Measurements from ENCODE around the gene IFNA10.
"Not testable (repeated sequence)": the region's sequence is repeated elsewhere in the genome, so short reads cannot be mapped to it uniquely, and the experiment has no call there.

The IFNA10 gene

DNA sequence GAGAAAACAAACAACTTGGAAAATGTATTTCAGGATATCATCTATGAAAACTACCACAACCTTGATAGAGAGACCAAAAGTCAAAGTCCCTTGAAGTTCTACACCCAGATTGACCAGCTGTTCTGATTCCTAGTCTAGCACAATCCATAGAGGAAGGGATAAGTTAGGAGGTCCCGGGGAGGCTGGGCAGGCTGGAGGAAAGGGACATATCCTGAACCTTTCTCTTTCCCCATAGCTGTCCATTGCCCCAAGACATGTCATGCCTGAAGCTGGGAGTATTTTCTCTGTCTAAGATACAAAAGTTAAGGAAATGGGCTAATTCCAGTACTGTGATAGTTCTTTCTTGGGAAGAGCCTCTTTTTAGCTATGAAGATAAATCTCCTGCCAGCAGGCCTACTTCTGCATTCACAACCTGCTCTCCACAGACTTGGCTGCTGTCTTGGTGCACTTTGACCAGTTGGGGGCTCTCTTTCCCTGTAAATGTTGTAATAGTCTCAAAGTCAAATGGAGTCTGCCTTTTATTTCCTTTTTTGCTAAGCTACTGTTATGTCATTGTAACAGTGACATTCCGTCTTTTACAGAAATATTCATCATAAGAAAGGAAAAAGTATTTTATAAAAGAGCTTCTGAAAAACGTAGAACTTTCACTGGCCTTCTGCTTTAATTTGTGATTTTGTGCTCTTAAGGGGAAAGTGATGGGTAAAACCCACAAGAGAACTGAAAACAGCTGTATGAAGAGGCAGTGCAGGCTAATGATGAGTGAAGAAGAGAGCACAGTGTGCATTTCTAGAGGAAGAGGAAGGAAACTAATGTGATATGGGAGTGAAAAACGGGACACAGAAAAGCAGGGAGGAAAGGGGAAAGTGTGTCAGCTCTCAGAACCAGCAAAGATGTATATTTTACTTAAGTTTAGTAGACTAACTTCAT lies 23.9 kb downstream of the IFNA10 start:
- not testable (repeated sequence) for H3K9ac ChIP-seq (ENCODE audit: low read length); H2AFZ ChIP-seq (ENCODE audit: low read length); H3K9me2 ChIP-seq (ENCODE audit: low read depth, low read length); H3K4me2 ChIP-seq (ENCODE audit: low read length); H3K9me3 ChIP-seq (ENCODE audit: low read length); H3K36me3 ChIP-seq (ENCODE audit: insufficient read depth, low read length); H3K79me2 ChIP-seq (ENCODE audit: insufficient read depth, low read length); H3F3A ChIP-seq (ENCODE audit: insufficient read depth, low read length); H4K20me1 ChIP-seq (ENCODE audit: insufficient read depth, low read length); H3K4me1 ChIP-seq (ENCODE audit: insufficient read depth, low read length, severe bottlenecking); H3K4me3 ChIP-seq (ENCODE audit: low read depth, low read length, poor library complexity, severe bottlenecking); H3K27ac ChIP-seq (ENCODE audit: low read depth, low read length, poor library complexity, severe bottlenecking); H3K27me3 ChIP-seq (ENCODE audit: insufficient read depth, low read length)
- TF ChIP-seq, protein P1, sequence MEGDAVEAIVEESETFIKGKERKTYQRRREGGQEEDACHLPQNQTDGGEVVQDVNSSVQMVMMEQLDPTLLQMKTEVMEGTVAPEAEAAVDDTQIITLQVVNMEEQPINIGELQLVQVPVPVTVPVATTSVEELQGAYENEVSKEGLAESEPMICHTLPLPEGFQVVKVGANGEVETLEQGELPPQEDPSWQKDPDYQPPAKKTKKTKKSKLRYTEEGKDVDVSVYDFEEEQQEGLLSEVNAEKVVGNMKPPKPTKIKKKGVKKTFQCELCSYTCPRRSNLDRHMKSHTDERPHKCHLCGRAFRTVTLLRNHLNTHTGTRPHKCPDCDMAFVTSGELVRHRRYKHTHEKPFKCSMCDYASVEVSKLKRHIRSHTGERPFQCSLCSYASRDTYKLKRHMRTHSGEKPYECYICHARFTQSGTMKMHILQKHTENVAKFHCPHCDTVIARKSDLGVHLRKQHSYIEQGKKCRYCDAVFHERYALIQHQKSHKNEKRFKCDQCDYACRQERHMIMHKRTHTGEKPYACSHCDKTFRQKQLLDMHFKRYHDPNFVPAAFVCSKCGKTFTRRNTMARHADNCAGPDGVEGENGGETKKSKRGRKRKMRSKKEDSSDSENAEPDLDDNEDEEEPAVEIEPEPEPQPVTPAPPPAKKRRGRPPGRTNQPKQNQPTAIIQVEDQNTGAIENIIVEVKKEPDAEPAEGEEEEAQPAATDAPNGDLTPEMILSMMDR (IDR thresholded peaks at IDR 0.05; ENCODE audit: low read length), result peak; percentile 66

DNA sequence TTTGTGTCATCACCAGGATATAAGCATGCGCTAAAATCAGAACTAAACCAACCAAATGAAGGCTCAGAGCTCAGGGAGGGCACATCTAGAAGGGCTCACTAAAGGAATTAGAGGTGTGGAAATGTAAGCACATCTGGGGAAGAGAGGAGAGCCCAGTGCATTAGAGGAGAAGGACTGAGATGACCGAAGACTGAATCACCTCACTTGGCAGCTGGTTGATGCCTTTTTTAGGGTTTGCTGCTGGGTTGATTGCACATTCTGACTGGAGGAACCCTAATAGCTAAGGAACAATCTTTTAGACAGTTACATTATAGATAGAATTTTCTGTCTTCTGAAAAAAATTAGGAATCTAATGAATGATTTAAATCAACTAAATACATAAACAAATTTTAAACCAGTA lies 32.3 kb downstream of the IFNA10 start:
- Histone ChIP-seq H3K4me2 (ENCODE audit: low read length) (no peak overlapping the region), H3K79me2 (ENCODE audit: insufficient read depth, low read length) (no peaks in the 10 kb centered on the region), H3K9me3 (ENCODE audit: low read length) (no peaks in the 10 kb centered on the region), H3K4me1 (ENCODE audit: insufficient read depth, low read length, severe bottlenecking) (no peaks in the 10 kb centered on the region), H3K27ac (ENCODE audit: low read depth, low read length, poor library complexity, severe bottlenecking) (no peak overlapping the region), H3K27me3 (ENCODE audit: insufficient read depth, low read length) (no peaks in the 10 kb centered on the region), H3K9me2 (ENCODE audit: low read depth, low read length) (no peaks in the 10 kb centered on the region), H3K4me3 (ENCODE audit: low read depth, low read length, poor library complexity, severe bottlenecking) (no peak overlapping the region), H3K36me3 (ENCODE audit: insufficient read depth, low read length) (no peaks in the 10 kb centered on the region), H3F3A (ENCODE audit: insufficient read depth, low read length) (no peaks in the 10 kb centered on the region), H3K9ac (ENCODE audit: low read length) (no peak overlapping the region), H2AFZ (ENCODE audit: low read length) (no peak overlapping the region), H4K20me1 (ENCODE audit: insufficient read depth, low read length) (no peaks in the 10 kb centered on the region)
- no peak for TF ChIP-seq EZH2 (IDR thresholded peaks at IDR 0.05; ENCODE audit: borderline replicate concordance, low read length)
- TF ChIP-seq, protein P1 (IDR thresholded peaks at IDR 0.05; ENCODE audit: low read length), result no peak

DNA sequence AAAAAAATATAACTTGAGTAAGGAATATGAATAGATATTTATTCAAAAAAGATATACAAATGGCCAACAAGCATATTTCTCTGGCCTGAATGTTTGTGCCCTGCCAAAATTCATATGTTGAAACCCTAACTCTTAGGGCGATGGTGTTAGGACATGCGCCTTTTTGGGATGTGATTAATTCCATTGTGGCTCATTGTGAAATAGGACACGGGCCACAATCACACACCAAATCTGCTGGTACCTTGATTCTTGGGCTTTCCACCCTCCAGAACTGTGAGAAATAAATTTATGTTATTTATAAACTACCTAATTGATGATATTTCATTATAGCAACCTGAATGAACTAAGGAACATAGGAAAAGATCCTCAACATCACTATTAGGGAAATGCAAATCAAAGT lies 34.8 kb downstream of the IFNA10 start:
- Histone ChIP-seq H3K27me3 (ENCODE audit: insufficient read depth, low read length) (no peaks in the 10 kb centered on the region), H3K4me3 (ENCODE audit: low read depth, low read length, poor library complexity, severe bottlenecking) (no peak overlapping the region), H2AFZ (ENCODE audit: low read length) (no peak overlapping the region), H3K9me2 (ENCODE audit: low read depth, low read length) (no peaks in the 10 kb centered on the region), H3K4me2 (ENCODE audit: low read length) (no peak overlapping the region), H3K4me1 (ENCODE audit: insufficient read depth, low read length, severe bottlenecking) (no peaks in the 10 kb centered on the region), H3K79me2 (ENCODE audit: insufficient read depth, low read length) (no peaks in the 10 kb centered on the region), H3K9ac (ENCODE audit: low read length) (no peak overlapping the region), H3K36me3 (ENCODE audit: insufficient read depth, low read length) (no peaks in the 10 kb centered on the region), H3K27ac (ENCODE audit: low read depth, low read length, poor library complexity, severe bottlenecking) (no peak overlapping the region), H3F3A (ENCODE audit: insufficient read depth, low read length) (no peaks in the 10 kb centered on the region), H3K9me3 (ENCODE audit: low read length) (no peaks in the 10 kb centered on the region), H4K20me1 (ENCODE audit: insufficient read depth, low read length) (no peaks in the 10 kb centered on the region)
- TF ChIP-seq, protein P1 (IDR thresholded peaks at IDR 0.05; ENCODE audit: low read length), result no peak
- TF ChIP-seq EZH2 (IDR thresholded peaks at IDR 0.05; ENCODE audit: borderline replicate concordance, low read length), result no peak
